ENCODE data around the gene CALML3. TPM values are rescaled to one million over a fixed set of nuclear protein-coding genes. Genes with fewer than 3 reads are reported as not detected.

Gene CALML3
- total RNA-seq, 1 donor from 2014 or later = not detected

GRCh38 chr10:5518143-5518542, 6.6 kb upstream of the CALML3 start:
- H3K27me3 Mint-ChIP-seq (ENCODE audit: unreplicated experiment) = peaks cover 2% of the 10 kb centered on the region
- H3K4me3 Mint-ChIP-seq (ENCODE audit: unreplicated experiment) = no peak overlapping the region
- H3K9me3 Mint-ChIP-seq (ENCODE audit: unreplicated experiment) = peaks cover 2% of the 10 kb centered on the region
- H3K27ac Mint-ChIP-seq (ENCODE audit: unreplicated experiment) = no peak overlapping the region
- TF ChIP-seq CTCF (IDR thresholded peaks at IDR 0.05; ENCODE audit: partially characterized antibody, unreplicated experiment) = no peak
- H3K36me3 Mint-ChIP-seq (ENCODE audit: unreplicated experiment) = peaks cover 4% of the 10 kb centered on the region
- H3K4me1 Mint-ChIP-seq (ENCODE audit: low read depth, unreplicated experiment) = no peaks in the 10 kb centered on the region
- DNase-seq = no peak

GRCh38 chr10:5519054-5519453, 5.7 kb upstream of the CALML3 start:
- no peak overlapping the region for H3K4me3 Mint-ChIP-seq (ENCODE audit: unreplicated experiment)
- H3K9me3 Mint-ChIP-seq (ENCODE audit: unreplicated experiment) = peaks cover 2% of the 10 kb centered on the region
- H3K4me1 Mint-ChIP-seq (ENCODE audit: low read depth, unreplicated experiment) = no peaks in the 10 kb centered on the region
- peaks cover 2% of the 10 kb centered on the region for H3K27me3 Mint-ChIP-seq (ENCODE audit: unreplicated experiment)
- DNase-seq = no peak
- H3K36me3 Mint-ChIP-seq (ENCODE audit: unreplicated experiment) = peaks cover 4% of the 10 kb centered on the region
- no peak overlapping the region for H3K27ac Mint-ChIP-seq (ENCODE audit: unreplicated experiment)
- no peak for TF ChIP-seq CTCF (IDR thresholded peaks at IDR 0.05; ENCODE audit: partially characterized antibody, unreplicated experiment)

GRCh38 chr10:5522913-5523560, 1.7 kb upstream of the CALML3 start:
- Mint-ChIP-seq H3K9me3 (ENCODE audit: unreplicated experiment) (no peaks in the 10 kb centered on the region), H3K27ac (ENCODE audit: unreplicated experiment) (no peak overlapping the region), H3K27me3 (ENCODE audit: unreplicated experiment) (no peaks in the 10 kb centered on the region), H3K4me1 (ENCODE audit: low read depth, unreplicated experiment) (no peaks in the 10 kb centered on the region), H3K4me3 (ENCODE audit: unreplicated experiment) (no peak overlapping the region), H3K36me3 (ENCODE audit: unreplicated experiment) (no peaks in the 10 kb centered on the region)
- no peak for TF ChIP-seq CTCF (IDR thresholded peaks at IDR 0.05; ENCODE audit: partially characterized antibody, unreplicated experiment)
- no peak for DNase-seq

GRCh38 chr10:5523796-5524574, 776 bp upstream of the CALML3 start:
- Mint-ChIP-seq H3K9me3 (ENCODE audit: unreplicated experiment) (peaks cover 2% of the 10 kb centered on the region), H3K4me3 (ENCODE audit: unreplicated experiment) (no peak overlapping the region), H3K27me3 (ENCODE audit: unreplicated experiment) (no peaks in the 10 kb centered on the region), H3K27ac (ENCODE audit: unreplicated experiment) (no peak overlapping the region), H3K36me3 (ENCODE audit: unreplicated experiment) (no peaks in the 10 kb centered on the region), H3K4me1 (ENCODE audit: low read depth, unreplicated experiment) (no peaks in the 10 kb centered on the region)
- TF ChIP-seq CTCF (IDR thresholded peaks at IDR 0.05; ENCODE audit: partially characterized antibody, unreplicated experiment) = no peak
- DNase-seq = no peak

Measured in glutamatergic neuron (in vitro differentiated cells).